Ecto neural progenitor cell (in vitro differentiated cells): ENCODE measurements around the gene PCGF3.
"Not testable (repeated sequence)": the region's sequence is repeated elsewhere in the genome, so short reads cannot be mapped to it uniquely, and the experiment has no call there.

Experiments
- DNase-seq: peaks from one replicate; pipeline ENCODE4 v3.0.0-alpha.2; 2018; ENCODE audit warnings: low spot score

PCGF3 gene

GRCh38 chr4:725391-726234, 20.0 kb downstream of the PCGF3 start:
- no peak for DNase-seq

- no peak for DNase-seq
Observed at GRCh38 chr4:726235-726787, 20.7 kb downstream of the PCGF3 start.

- no peak for DNase-seq
Observed at GRCh38 chr4:726838-727237, 21.2 kb downstream of the PCGF3 start.

GRCh38 chr4:727576-727975, 21.9 kb downstream of the PCGF3 start:
- DNase-seq: no peak

- DNase-seq: no peak
Observed at GRCh38 chr4:729336-730315, 24.0 kb downstream of the PCGF3 start.

GRCh38 chr4:730511-730910, 24.9 kb downstream of the PCGF3 start:
- DNase-seq: no peak

GRCh38 chr4:730946-731904, 25.6 kb downstream of the PCGF3 start:
- DNase-seq: not testable (repeated sequence)

- not testable (repeated sequence) for DNase-seq
Observed at GRCh38 chr4:731954-732353, 26.3 kb downstream of the PCGF3 start.

- no peak for DNase-seq
Observed at GRCh38 chr4:732486-732885, 26.9 kb downstream of the PCGF3 start.

- DNase-seq: no peak
Observed at GRCh38 chr4:732911-733630, 27.4 kb downstream of the PCGF3 start.

- no peak for DNase-seq
Observed at GRCh38 chr4:733631-733980, 28.0 kb downstream of the PCGF3 start.

- no peak for DNase-seq
Observed at GRCh38 chr4:734075-734474, 28.4 kb downstream of the PCGF3 start.

- DNase-seq: no peak
Observed at GRCh38 chr4:734951-735350, 29.3 kb downstream of the PCGF3 start.

- no peak for DNase-seq
Observed at GRCh38 chr4:735583-735982, 30.0 kb downstream of the PCGF3 start.

GRCh38 chr4:736561-736960, 30.9 kb downstream of the PCGF3 start:
- DNase-seq: not testable (repeated sequence)

GRCh38 chr4:738781-739280, 33.2 kb downstream of the PCGF3 start:
- no peak for DNase-seq

- DNase-seq: no peak
Observed at GRCh38 chr4:739569-739968, 33.9 kb downstream of the PCGF3 start.

- no peak for DNase-seq
Observed at GRCh38 chr4:740011-740410, 34.4 kb downstream of the PCGF3 start.

- no peak for DNase-seq
Observed at GRCh38 chr4:740656-741282, 35.1 kb downstream of the PCGF3 start.

- DNase-seq: no peak
Observed at GRCh38 chr4:742096-742741, 36.6 kb downstream of the PCGF3 start.
